Caco-2 (cell line): Measurements from ENCODE around the gene TBX6. TPM values are rescaled to one million over a fixed set of nuclear protein-coding genes. Genes with fewer than 3 reads are reported as not detected.

ENCODE experiments used
- BruUV-seq: library from RNA; stranded (reverse); fragments of 400-500 nt; replicated peaks from 2 replicates; lab custom pipeline; 2021; lab: Mats Ljungman, UMichigan
- CTCF ChIA-PET: fragments of 300-600 bp; sonication (Branson Sonifier 250); formaldehyde crosslinking; loops from one replicate; lab custom pipeline; 2022; ENCODE audit warnings: antibody characterized with exemption; lab: Charles Lee
- POLR2A ChIA-PET: fragments of 300-600 bp; sonication (Branson Sonifier 250); formaldehyde crosslinking; loops from one replicate; lab custom pipeline; 2022; ENCODE audit warnings: antibody characterized with exemption; lab: Charles Lee
- DNase-seq, 2 experiments: peaks; one replicate each; pipeline versions ENCODE4 v3.0.0 to v3.0.0-alpha.2; 2020 to 2022
- H3K27me3 ChIP-seq: replicated peaks from 2 replicates; pipeline ENCODE4 v1.6.0; 2011; ENCODE audit warnings: low read length; ENCODE audit not compliant: control insufficient read depth, insufficient read depth
- H3K36me3 ChIP-seq: 2 replicates; pipeline ENCODE4 v1.5.1; 2011; ENCODE audit warnings: low read length; ENCODE audit not compliant: control insufficient read depth, insufficient read depth
- H3K4me1 ChIP-seq: fragments of 250-450 bp; sonication (Bioruptor Pico); 2 replicates; pipeline ENCODE4 v1.5.1; 2020; ENCODE audit warnings: mild to moderate bottlenecking
- H3K4me3 ChIP-seq: 2 replicates; pipeline ENCODE4 v1.5.1; 2011; ENCODE audit warnings: low read depth, mild to moderate bottlenecking, control low read depth, low read length
- H3K9me3 ChIP-seq: fragments of 250-450 bp; sonication (Bioruptor Pico); 2 replicates; pipeline ENCODE4 v1.5.1; 2020; ENCODE audit warnings: mild to moderate bottlenecking, moderate library complexity
- H3K27ac Mint-ChIP-seq: one replicate; pipeline ENCODE4 v1.8.0; 2022; ENCODE audit warnings: mixed read lengths; ENCODE audit not compliant: unreplicated experiment
- H3K27me3 Mint-ChIP-seq: one replicate; pipeline ENCODE4 v1.8.0; 2022; ENCODE audit warnings: mixed read lengths; ENCODE audit not compliant: insufficient read depth, unreplicated experiment
- H3K36me3 Mint-ChIP-seq: one replicate; pipeline ENCODE4 v1.8.0; 2022; ENCODE audit warnings: mild to moderate bottlenecking, mixed read lengths; ENCODE audit not compliant: insufficient read depth, unreplicated experiment
- H3K4me1 Mint-ChIP-seq: one replicate; pipeline ENCODE4 v1.8.0; 2022; ENCODE audit warnings: low read depth, mixed read lengths; ENCODE audit not compliant: unreplicated experiment
- H3K4me3 Mint-ChIP-seq: one replicate; pipeline ENCODE4 v1.8.0; 2022; ENCODE audit warnings: mild to moderate bottlenecking, moderate library complexity, mixed read lengths; ENCODE audit not compliant: unreplicated experiment
- H3K9me3 Mint-ChIP-seq: one replicate; pipeline ENCODE4 v1.8.0; 2022; ENCODE audit warnings: mixed read lengths; ENCODE audit not compliant: unreplicated experiment
- CTCF ChIP-seq, 2 experiments: fragments of 200-600 bp in 1 of 2; IDR thresholded peaks; 1 replicate in 1 of 2; 2 replicates in 1 of 2; pipeline versions ENCODE4 v1.5.1 to v1.8.0; 2011 to 2022; ENCODE audit warnings: antibody characterized with exemption in 1 of 2, control low read depth in 1 of 2, inconsistent platforms in 1 of 2, low read depth in 1 of 2, low read length in 1 of 2, mild to moderate bottlenecking in 1 of 2, moderate library complexity in 1 of 2; ENCODE audit not compliant: insufficient read depth in 1 of 2, severe bottlenecking in 1 of 2, unreplicated experiment in 1 of 2
- intact Hi-C: fragments of 100-400 bp; cut with micrococcal nuclease; formaldehyde crosslinking; loops from one replicate; pipeline ENCODE4 v1.10.0; 2022; ENCODE audit not compliant: unreplicated experiment
- total RNA-seq: library from RNA; stranded (reverse); gene quantifications from 2 replicates; pipeline ENCODE4 v1.2.3, GENCODE V29; 2022

TBX6 gene
- total RNA-seq, 1 experiment from 2014 or later: 1.1 TPM

DNA sequence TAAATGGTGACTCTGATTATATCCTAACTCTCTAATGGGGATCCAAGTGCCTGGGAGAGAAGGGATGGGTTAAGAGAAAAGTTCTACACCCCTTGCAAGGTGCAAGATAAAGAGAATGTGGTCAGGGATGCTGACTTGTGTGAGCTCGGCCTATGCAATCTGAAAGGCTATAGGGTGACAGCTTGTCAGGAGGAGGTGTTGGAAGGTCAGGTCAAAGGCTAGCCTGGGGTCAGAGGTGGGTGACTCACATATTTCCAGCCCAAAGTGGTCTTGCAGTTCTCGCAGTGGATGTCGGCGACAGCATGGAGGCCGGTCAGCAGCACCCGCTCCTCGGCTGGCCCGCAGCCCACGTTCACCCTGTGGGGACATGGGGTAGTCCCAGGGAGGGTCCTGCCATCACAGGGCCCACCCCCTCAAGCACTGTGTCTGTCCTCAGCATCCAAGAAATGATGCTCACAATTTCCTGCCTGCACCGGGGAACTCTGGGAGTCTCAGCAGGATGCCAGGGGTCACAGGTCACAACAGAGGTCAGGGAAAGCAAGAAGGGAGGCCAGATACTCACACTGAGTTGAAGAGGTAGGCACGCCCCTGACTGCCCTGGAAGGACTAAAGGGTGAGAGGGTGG is 2.9 kb upstream of the TBX6 start:
- BruUV-seq: no TSS peak
- Mint-ChIP-seq H3K27me3 (no peaks in the 10 kb centered on the region), H3K36me3 (peaks cover 25% of the 10 kb centered on the region), H3K4me1 (peaks cover 18% of the 10 kb centered on the region), H3K4me3 (peak overlapping the region; percentile 72), H3K9me3 (peaks cover 11% of the 10 kb centered on the region), H3K27ac (peak overlapping the region; percentile 10)
- peaks cover 19% of the 10 kb centered on the region for H3K9me3 ChIP-seq
- intact Hi-C loops: no loop called here
- H3K4me3 ChIP-seq: 0 out of 2 replicates have a peak overlapping the region, but pooled peaks have one; percentile 45
- POLR2A ChIA-PET: no interaction called here
- no peak for TF ChIP-seq CTCF (IDR thresholded peaks at IDR 0.05; ENCODE audit: insufficient read depth in 1 of 2, low read depth in 1 of 2, low read length in 1 of 2, severe bottlenecking in 1 of 2, unreplicated experiment in 1 of 2)
- H3K27me3 ChIP-seq: no peaks in the 10 kb centered on the region
- no peak for DNase-seq
- peaks cover 27% of the 10 kb centered on the region for H3K4me1 ChIP-seq
- H3K36me3 ChIP-seq: no peaks in the 10 kb centered on the region
- CTCF ChIA-PET: interaction anchor here (2.3 kb wide), 1 partner anchor 17 kb away, joined by 13 read pairs; no protein-coding TSS in a partner anchor

- no TSS peak for BruUV-seq
- intact Hi-C loops: no loop called here
- H3K36me3 ChIP-seq: no peaks in the 10 kb centered on the region
- Mint-ChIP-seq H3K27ac (peak overlapping the region; percentile 83), H3K4me1 (peaks cover 18% of the 10 kb centered on the region), H3K4me3 (peak overlapping the region; percentile 82), H3K9me3 (peaks cover 5% of the 10 kb centered on the region), H3K27me3 (no peaks in the 10 kb centered on the region), H3K36me3 (peaks cover 41% of the 10 kb centered on the region)
- peaks cover 27% of the 10 kb centered on the region for H3K4me1 ChIP-seq
- peak in 1 of 2 experiments; percentile 44 for DNase-seq
- POLR2A ChIA-PET: interaction anchor here (0.5 kb wide), 1 partner anchor 585 kb away, joined by 3 read pairs; no protein-coding TSS in a partner anchor
- TF ChIP-seq CTCF (IDR thresholded peaks at IDR 0.05; ENCODE audit: insufficient read depth in 1 of 2, low read depth in 1 of 2, low read length in 1 of 2, severe bottlenecking in 1 of 2, unreplicated experiment in 1 of 2): peak in 1 of 2 experiments; percentile 49
- no peaks in the 10 kb centered on the region for H3K27me3 ChIP-seq
- CTCF ChIA-PET: interaction anchor here (0.6 to 3.1 kb wide), 9 partner anchors 12 to 317 kb away, joined by 3 to 22 read pairs (median 4); partner anchors contain the start of genes ALDOA and CORO1A
- H3K4me3 ChIP-seq: peak overlapping the region; percentile 45
- H3K9me3 ChIP-seq: peaks cover 12% of the 10 kb centered on the region
Observed at GRCh38 chr16:30092373-30093010, 768 bp upstream of the TBX6 start.

DNA sequence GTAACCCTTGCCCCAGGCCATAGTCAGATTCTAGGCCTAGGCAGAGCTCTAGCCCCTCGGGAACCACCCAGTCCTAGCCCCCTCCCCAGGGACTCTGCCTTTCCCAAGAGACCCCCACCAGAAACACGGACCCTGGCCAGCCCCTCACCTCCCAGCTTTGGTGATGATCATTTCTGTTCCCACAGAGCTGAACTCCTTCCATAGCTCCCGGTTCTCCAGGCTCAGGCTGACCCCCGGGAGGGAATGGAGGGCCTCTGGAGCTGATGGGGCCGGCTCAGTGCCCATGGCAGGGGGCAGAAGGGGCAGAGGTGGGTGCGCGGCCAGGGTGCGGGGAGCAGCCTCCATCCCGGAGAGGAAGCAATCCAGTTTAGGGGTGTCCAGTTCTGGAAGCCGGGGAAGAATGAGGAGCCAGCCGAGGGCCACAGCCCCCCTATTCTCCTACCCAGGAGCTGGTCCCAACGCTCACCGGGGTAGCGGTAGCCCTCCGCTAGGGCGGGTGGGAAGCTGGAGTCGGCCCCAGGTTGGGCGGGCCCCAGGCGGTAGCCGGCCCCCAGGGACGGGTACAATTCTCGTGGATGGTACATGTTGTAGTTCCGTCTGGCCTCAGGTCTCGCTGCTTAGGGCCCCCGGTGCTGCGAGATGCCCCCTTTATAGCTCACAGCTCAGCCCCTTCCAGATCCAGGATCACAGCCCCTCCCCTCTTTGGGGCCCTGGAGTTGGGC is 953 bp downstream of the TBX6 start:
- Histone ChIP-seq H3K27me3 (no peaks in the 10 kb centered on the region), H3K4me3 (no peak overlapping the region), H3K4me1 (peaks cover 21% of the 10 kb centered on the region), H3K9me3 (no peaks in the 10 kb centered on the region), H3K36me3 (no peaks in the 10 kb centered on the region)
- intact Hi-C loops: loop anchor here (1.0 to 2.0 kb wide), 2 partner anchors 26 to 265 kb away; partner anchors contain the start of genes ALDOA and CD2BP2
- no TSS peak for BruUV-seq
- CTCF ChIA-PET: interaction anchor here (0.7 to 3.1 kb wide), 8 partner anchors 19 to 520 kb away, joined by 3 to 22 read pairs (median 3); partner anchors contain the start of genes DCTPP1, TBC1D10B and ZNF689
- no peaks in the 10 kb centered on the region for H3K9me3 Mint-ChIP-seq
- peaks cover 46% of the 10 kb centered on the region for H3K36me3 Mint-ChIP-seq
- peaks cover 18% of the 10 kb centered on the region for H3K4me1 Mint-ChIP-seq
- no peak for DNase-seq
- TF ChIP-seq CTCF (IDR thresholded peaks at IDR 0.05; ENCODE audit: insufficient read depth in 1 of 2, low read depth in 1 of 2, low read length in 1 of 2, severe bottlenecking in 1 of 2, unreplicated experiment in 1 of 2): no peak
- POLR2A ChIA-PET: no interaction called here
- peak overlapping the region; percentile 29 for H3K27ac Mint-ChIP-seq
- peak overlapping the region; percentile 14 for H3K4me3 Mint-ChIP-seq
- H3K27me3 Mint-ChIP-seq: no peaks in the 10 kb centered on the region
